HepG2 (cell line): ENCODE measurements around the gene CIAO3. TPM values are rescaled to one million over a fixed set of nuclear protein-coding genes. Genes with fewer than 3 reads are reported as not detected.
A peak's percentile ranks its signal among the peaks of the same experiment; 100 is the strongest.

Experiments
- GZF1 ChIP-seq: sonication (generic); formaldehyde crosslinking; IDR thresholded peaks from 2 replicates; pipeline ENCODE4 v1.5.1; 2020; ENCODE audit warnings: mild to moderate bottlenecking, missing genetic modification reagents
- HHEX ChIP-seq: IDR thresholded peaks from 2 replicates; pipeline ENCODE4 v1.6.1; 2016; ENCODE audit warnings: control low read depth
- MED1 ChIP-seq: sonication (generic); formaldehyde crosslinking; IDR thresholded peaks from 2 replicates; pipeline ENCODE4 v1.4.0; 2020; ENCODE audit warnings: missing genetic modification reagents
- MIXL1 ChIP-seq: IDR thresholded peaks from 2 replicates; pipeline ENCODE4 v1.6.1; 2016
- NFYB ChIP-seq: sonication (generic); formaldehyde crosslinking; IDR thresholded peaks from 2 replicates; pipeline ENCODE4 v1.4.0; 2020; ENCODE audit warnings: missing genetic modification reagents
- NRL ChIP-seq: sonication (generic); formaldehyde crosslinking; IDR thresholded peaks from 2 replicates; pipeline ENCODE4 v1.5.0; 2020; ENCODE audit warnings: missing genetic modification reagents, mild to moderate bottlenecking, moderate library complexity, borderline replicate concordance
- TCF12 ChIP-seq, 2 experiments: fragments of 450-650 bp in 1 of 2; sonication (generic) in 1 of 2; formaldehyde crosslinking in 1 of 2; IDR thresholded peaks; 2 replicates each; pipeline versions ENCODE4 v1.6.1 to v1.8.0; 2017 to 2022; ENCODE audit warnings: antibody characterized with exemption in 1 of 2, mild to moderate bottlenecking in 1 of 2, missing genetic modification reagents in 1 of 2, moderate library complexity in 1 of 2
- TSC22D2 ChIP-seq: sonication (generic); formaldehyde crosslinking; IDR thresholded peaks from 2 replicates; pipeline ENCODE4 v1.5.1; 2020; ENCODE audit warnings: missing genetic modification reagents, mild to moderate bottlenecking, borderline replicate concordance
- YEATS2 ChIP-seq: sonication (generic); formaldehyde crosslinking; IDR thresholded peaks from 2 replicates; pipeline ENCODE4 v1.4.0; 2020; ENCODE audit warnings: missing genetic modification reagents, borderline replicate concordance
- ZFP36L1 ChIP-seq: sonication (generic); formaldehyde crosslinking; IDR thresholded peaks from 2 replicates; pipeline ENCODE4 v1.8.0; 2022; ENCODE audit warnings: mild to moderate bottlenecking, missing genetic modification reagents, moderate library complexity
- ZFYVE20 ChIP-seq: sonication (generic); formaldehyde crosslinking; IDR thresholded peaks from 2 replicates; pipeline ENCODE4 v1.8.0; 2023; ENCODE audit warnings: low read depth, mild to moderate bottlenecking, moderate library complexity, missing genetic modification reagents, borderline replicate concordance
- ZNF205 ChIP-seq: IDR thresholded peaks from 2 replicates; pipeline ENCODE4 v1.6.1; 2018; ENCODE audit warnings: missing biosample characterization, missing genetic modification reagents
- ZNF292 ChIP-seq: sonication (generic); formaldehyde crosslinking; IDR thresholded peaks from 2 replicates; pipeline ENCODE4 v1.8.1; 2022; ENCODE audit warnings: mild to moderate bottlenecking, low read depth, missing genetic modification reagents, borderline replicate concordance
- ZNF441 ChIP-seq: sonication (generic); formaldehyde crosslinking; IDR thresholded peaks from 2 replicates; pipeline ENCODE4 v1.7.0; 2021; ENCODE audit warnings: missing genetic modification reagents, borderline replicate concordance
- ZNF629 ChIP-seq: sonication (generic); formaldehyde crosslinking; conservative IDR thresholded peaks from 2 replicates; pipeline ENCODE4 v1.5.0; 2020; ENCODE audit warnings: missing genetic modification reagents
- ZNF746 ChIP-seq: sonication (generic); formaldehyde crosslinking; IDR thresholded peaks from 2 replicates; pipeline ENCODE4 v1.8.0; 2022; ENCODE audit warnings: mild to moderate bottlenecking, missing genetic modification reagents
- ZNF770 ChIP-seq: sonication (generic); formaldehyde crosslinking; IDR thresholded peaks from 2 replicates; pipeline ENCODE4 v1.5.0; 2020; ENCODE audit warnings: mild to moderate bottlenecking, missing genetic modification reagents
- polyA plus RNA-seq, 8 experiments: library from polyadenylated mRNA; depleted of rRNA in 3 of 8; stranded (reverse) in 7 of 8; unstranded in 1 of 8; fragments of >200 nt; fragmentation: Illumina TruSeq in 4 of 8; extraction: Trizol in 4 of 8; gene quantifications; 2 replicates each; pipeline versions ENCODE4 v1.2.1 to v1.2.3, GENCODE V29; 2011 to 2016; ENCODE audit warnings: low read depth in 4 of 8, missing spikeins in 1 of 8, mixed read lengths in 1 of 8; ENCODE audit not compliant: insufficient read depth in 1 of 8
- total RNA-seq, 5 experiments: library from RNA; depleted of rRNA; stranded (reverse); fragments of >200 nt; fragmentation: Illumina TruSeq; extraction: Trizol; gene quantifications; 2 replicates each; pipeline ENCODE4 v1.2.3, GENCODE V29; 2016; ENCODE audit warnings: low read depth in 1 of 5
- TF ChIP-seq, protein P1 (sequence below): sonication (generic); formaldehyde crosslinking; conservative IDR thresholded peaks from 2 replicates; pipeline ENCODE4 v1.8.0; 2022; ENCODE audit warnings: missing genetic modification reagents
- TF ChIP-seq, protein P2 (sequence below): sonication (generic); formaldehyde crosslinking; IDR thresholded peaks from 2 replicates; pipeline ENCODE4 v1.5.0; 2020; ENCODE audit warnings: missing genetic modification reagents
- TF ChIP-seq, protein P3 (sequence below): sonication (generic); formaldehyde crosslinking; IDR thresholded peaks from 2 replicates; pipeline ENCODE4 v1.4.0; 2020; ENCODE audit warnings: mild to moderate bottlenecking, missing genetic modification reagents, borderline replicate concordance

Gene CIAO3
- total and polyA plus RNA-seq, 2 of the 13 experiments (the other 11 are each of a cell fraction or from before 2014, with no cell fraction given) = 21.7 to 25.0 TPM

- no peak for TF ChIP-seq GZF1
- TF ChIP-seq HHEX (CRISPR knock-in tag) = no peak
- TF ChIP-seq, protein P1, sequence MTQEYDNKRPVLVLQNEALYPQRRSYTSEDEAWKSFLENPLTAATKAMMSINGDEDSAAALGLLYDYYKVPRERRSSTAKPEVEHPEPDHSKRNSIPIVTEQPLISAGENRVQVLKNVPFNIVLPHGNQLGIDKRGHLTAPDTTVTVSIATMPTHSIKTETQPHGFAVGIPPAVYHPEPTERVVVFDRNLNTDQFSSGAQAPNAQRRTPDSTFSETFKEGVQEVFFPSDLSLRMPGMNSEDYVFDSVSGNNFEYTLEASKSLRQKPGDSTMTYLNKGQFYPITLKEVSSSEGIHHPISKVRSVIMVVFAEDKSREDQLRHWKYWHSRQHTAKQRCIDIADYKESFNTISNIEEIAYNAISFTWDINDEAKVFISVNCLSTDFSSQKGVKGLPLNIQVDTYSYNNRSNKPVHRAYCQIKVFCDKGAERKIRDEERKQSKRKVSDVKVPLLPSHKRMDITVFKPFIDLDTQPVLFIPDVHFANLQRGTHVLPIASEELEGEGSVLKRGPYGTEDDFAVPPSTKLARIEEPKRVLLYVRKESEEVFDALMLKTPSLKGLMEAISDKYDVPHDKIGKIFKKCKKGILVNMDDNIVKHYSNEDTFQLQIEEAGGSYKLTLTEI (CRISPR knock-in tag) = no peak
- TF ChIP-seq, protein P2, sequence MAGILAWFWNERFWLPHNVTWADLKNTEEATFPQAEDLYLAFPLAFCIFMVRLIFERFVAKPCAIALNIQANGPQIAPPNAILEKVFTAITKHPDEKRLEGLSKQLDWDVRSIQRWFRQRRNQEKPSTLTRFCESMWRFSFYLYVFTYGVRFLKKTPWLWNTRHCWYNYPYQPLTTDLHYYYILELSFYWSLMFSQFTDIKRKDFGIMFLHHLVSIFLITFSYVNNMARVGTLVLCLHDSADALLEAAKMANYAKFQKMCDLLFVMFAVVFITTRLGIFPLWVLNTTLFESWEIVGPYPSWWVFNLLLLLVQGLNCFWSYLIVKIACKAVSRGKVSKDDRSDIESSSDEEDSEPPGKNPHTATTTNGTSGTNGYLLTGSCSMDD (CRISPR knock-in tag) = no peak
- 0 out of 2 replicates have a peak, but pooled peaks have one; percentile 10 for TF ChIP-seq ZNF441
- TF ChIP-seq, protein P3, sequence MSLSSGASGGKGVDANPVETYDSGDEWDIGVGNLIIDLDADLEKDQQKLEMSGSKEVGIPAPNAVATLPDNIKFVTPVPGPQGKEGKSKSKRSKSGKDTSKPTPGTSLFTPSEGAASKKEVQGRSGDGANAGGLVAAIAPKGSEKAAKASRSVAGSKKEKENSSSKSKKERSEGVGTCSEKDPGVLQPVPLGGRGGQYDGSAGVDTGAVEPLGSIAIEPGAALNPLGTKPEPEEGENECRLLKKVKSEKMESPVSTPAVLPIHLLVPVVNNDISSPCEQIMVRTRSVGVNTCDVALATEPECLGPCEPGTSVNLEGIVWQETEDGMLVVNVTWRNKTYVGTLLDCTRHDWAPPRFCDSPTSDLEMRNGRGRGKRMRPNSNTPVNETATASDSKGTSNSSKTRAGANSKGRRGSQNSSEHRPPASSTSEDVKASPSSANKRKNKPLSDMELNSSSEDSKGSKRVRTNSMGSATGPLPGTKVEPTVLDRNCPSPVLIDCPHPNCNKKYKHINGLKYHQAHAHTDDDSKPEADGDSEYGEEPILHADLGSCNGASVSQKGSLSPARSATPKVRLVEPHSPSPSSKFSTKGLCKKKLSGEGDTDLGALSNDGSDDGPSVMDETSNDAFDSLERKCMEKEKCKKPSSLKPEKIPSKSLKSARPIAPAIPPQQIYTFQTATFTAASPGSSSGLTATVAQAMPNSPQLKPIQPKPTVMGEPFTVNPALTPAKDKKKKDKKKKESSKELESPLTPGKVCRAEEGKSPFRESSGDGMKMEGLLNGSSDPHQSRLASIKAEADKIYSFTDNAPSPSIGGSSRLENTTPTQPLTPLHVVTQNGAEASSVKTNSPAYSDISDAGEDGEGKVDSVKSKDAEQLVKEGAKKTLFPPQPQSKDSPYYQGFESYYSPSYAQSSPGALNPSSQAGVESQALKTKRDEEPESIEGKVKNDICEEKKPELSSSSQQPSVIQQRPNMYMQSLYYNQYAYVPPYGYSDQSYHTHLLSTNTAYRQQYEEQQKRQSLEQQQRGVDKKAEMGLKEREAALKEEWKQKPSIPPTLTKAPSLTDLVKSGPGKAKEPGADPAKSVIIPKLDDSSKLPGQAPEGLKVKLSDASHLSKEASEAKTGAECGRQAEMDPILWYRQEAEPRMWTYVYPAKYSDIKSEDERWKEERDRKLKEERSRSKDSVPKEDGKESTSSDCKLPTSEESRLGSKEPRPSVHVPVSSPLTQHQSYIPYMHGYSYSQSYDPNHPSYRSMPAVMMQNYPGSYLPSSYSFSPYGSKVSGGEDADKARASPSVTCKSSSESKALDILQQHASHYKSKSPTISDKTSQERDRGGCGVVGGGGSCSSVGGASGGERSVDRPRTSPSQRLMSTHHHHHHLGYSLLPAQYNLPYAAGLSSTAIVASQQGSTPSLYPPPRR = no peak; the same call in 1 of the 2 replicates
- TF ChIP-seq ZNF205 (CRISPR knock-in tag) = no peak
- TF ChIP-seq TCF12 (IDR thresholded peaks at IDR 0.05) = no peak
- TF ChIP-seq TCF12 (CRISPR knock-in tag; IDR thresholded peaks at IDR 0.05) = no peak
- TF ChIP-seq ZNF770 (CRISPR knock-in tag) = no peak
- no peak for TF ChIP-seq TSC22D2 (CRISPR knock-in tag)
- no peak for TF ChIP-seq ZFYVE20 (CRISPR knock-in tag)
- no peak for TF ChIP-seq MIXL1 (CRISPR knock-in tag)
- TF ChIP-seq ZNF292 (CRISPR knock-in tag) = no peak
- TF ChIP-seq ZNF629 (CRISPR knock-in tag) = no peak
- TF ChIP-seq NFYB (CRISPR knock-in tag) = no peak
- TF ChIP-seq MED1 (CRISPR knock-in tag) = peak; percentile 16; the same call in 1 of the 2 replicates
- no peak for TF ChIP-seq ZFP36L1
- TF ChIP-seq NRL (CRISPR knock-in tag) = no peak
- no peak for TF ChIP-seq YEATS2 (CRISPR knock-in tag)
- TF ChIP-seq ZNF746 (CRISPR knock-in tag) = peak; percentile 38; the same call in 1 of the 2 replicates
Observed at GRCh38 chr16:679814-680624, 60.8 kb downstream of the CIAO3 start, which contains the start of gene STUB1 (continued).
